DMS 273 (cell line): ENCODE results near the gene TMC6.
A peak's percentile ranks its signal among the peaks of the same experiment; 100 is the strongest.

Experiments
- DNase-seq: peaks from one replicate; lab custom pipeline; 2025; ENCODE audit not compliant: unreplicated experiment; lab: John Stamatoyannopoulos, UW

TMC6 gene

GRCh38 chr17:78135858-78136500, 7.4 kb upstream of the TMC6 start:
- no peak for DNase-seq

DNA sequence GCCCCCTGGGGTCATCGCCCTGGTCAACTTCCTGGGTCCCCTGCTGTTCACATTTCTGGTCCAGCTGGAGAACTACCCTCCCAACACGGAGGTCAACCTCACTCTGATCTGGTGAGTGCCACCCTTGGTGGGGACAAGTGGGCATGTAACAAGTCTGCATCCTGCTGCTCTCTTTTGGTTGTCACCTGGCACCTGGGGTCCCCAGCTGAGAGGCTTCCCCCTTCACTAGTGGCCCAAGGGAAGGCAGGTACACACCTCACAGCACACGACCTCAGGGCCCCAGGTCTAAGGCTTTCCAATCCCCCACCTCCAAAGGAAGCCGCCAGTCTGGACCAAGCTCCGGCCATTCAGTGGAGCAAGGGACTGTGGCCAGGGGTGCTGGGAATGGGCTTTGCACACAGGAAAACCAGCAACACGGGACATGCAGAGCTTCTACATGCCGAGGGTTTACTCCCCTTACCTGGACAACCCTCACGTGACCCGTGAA, 6.4 kb upstream of the TMC6 start:
- DNase-seq: no peak

GRCh38 chr17:78133971-78134898, 5.7 kb upstream of the TMC6 start:
- DNase-seq: peak; percentile 81

DNA sequence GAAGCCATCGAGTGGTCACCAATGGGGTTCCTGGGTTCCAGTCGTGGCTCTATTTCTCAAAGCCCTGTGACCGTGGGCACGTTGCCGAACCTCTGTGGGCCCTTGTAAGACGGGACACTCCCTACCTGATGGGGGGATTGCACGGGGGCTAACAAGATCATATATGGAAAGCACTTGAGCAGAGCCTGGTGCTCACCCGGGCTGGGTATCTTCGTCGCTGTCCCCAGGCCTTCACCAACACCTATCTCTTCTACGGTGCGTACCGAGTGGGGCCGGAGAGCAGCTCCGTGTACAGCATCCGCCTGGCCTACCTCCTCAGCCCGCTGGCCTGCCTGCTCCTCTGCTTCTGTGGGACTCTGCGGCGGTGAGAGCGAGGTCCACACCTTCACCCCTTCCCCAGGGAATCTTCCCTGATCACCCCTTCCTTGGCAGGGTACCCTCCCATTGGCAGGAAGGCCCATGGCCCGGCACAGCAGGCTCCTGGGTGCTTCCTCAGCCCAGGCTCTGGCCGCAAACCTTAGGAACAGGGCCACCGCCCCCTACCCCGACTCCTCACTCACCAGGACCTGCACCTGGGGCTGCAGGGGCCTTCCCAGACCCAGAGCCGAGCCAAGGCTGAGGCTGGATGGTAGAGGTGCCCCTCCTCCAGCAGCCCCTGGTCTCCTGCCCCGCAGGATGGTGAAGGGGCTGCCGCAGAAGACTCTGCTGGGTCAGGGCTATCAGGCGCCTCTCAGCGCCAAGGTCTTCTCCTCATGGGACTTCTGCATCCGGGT, 4.8 kb upstream of the TMC6 start:
- no peak for DNase-seq

- no peak for DNase-seq
Observed at GRCh38 chr17:78132767-78133178, 4.2 kb upstream of the TMC6 start.

GRCh38 chr17:78132084-78132676, 3.6 kb upstream of the TMC6 start:
- DNase-seq: peak; percentile 36

DNA sequence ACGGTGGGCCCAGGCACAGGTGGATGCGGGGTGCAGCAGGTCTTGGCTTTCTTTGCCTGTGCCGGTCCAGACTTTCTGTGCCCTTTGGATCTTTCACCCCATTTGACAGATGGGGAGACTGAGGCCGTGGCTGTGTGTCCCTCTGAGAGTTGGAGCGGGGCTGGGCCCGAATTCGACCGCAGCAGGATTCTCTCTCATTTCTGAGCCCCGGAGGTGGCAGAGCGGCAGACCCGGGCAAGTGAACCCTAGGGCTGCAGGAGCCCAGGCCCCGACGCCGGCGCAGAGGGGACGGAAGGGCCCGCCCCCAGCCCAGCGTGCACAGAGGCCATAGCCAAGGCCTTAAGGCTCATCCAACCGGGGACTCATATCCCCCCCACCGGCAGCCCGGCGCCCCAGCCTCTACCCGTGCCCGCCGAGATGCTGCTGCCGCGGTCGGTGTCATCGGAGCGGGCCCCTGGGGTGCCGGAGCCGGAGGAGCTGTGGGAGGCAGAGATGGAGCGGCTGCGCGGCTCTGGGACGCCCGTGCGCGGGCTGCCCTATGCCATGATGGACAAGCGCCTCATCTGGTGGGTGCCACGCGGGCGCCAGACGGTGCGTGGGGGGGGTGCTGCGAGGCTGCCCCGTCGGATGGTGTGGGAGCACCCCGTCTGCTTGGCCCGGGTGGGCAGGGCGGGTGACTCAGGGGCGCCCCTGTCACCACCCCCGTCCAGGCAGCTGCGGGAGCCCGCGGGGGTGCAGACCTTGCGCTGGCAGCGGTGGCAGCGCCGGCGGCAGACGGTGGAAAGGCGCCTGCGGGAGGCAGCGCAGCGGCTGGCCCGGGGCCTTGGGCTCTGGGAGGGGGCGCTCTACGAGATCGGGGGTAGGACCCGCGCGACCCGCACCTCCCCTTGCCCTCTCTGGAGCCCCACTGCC, 2.9 kb upstream of the TMC6 start:
- peak; percentile 82 for DNase-seq

DNA sequence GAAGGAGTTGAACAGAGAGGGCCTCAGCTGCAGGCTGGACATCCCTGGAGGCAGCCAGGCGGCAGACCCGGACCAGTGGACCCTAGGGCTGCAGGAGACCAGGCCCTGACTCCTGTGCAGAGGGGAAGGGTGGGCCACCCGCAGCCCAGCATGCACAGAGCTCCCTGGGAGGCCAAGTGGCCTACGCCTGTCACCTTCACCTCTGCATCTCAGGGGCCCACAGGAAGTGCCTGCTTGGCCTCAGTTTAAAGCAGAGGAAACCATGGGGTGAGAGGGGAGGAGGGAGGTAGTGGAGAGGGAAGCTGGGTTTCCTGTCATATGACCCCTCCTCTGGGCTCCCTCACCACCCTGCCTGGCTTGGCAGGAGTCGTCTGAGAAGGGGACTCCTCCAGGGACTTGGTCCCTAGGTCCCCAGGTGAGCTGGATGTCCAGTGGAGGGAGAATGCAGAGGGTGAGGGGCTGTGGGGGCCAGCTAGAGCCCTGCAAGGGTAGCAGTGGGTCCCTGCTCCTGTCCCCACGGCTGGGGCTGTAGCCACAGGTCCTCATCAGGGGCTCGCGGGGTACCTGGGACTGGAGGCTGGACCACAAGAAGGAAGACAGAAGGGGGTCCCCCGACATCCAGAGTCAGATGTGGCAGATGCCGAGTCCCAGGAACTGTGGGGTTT, 2.0 kb upstream of the TMC6 start, which contains the start of gene TMC8:
Gene TMC8, plus strand, starts transcription at position 335 of the 665 bp plus-strand sequence. CDS start 818 bp downstream, outside the sequence.
- DNase-seq: no peak

DNA sequence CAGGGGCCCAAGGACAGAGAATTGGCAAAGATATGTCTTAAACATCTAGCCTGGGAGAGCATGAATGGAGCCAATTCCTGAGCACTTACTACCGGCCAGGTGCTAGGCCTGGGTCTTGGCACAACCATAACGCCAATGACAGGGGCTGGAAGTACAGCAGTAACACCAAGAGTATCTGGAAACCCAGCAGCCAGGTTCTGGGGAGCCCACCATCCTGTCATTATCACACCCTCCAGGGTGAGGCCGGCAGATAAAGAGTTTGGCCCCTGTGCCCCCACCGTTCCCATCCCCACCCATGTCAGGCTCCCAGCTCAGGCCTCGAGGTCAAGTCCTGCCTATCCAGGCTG, 1.5 kb upstream of the TMC6 start:
- no peak for DNase-seq

- DNase-seq: no peak
Observed at GRCh38 chr17:78129351-78130089, 965 bp upstream of the TMC6 start.

DNA sequence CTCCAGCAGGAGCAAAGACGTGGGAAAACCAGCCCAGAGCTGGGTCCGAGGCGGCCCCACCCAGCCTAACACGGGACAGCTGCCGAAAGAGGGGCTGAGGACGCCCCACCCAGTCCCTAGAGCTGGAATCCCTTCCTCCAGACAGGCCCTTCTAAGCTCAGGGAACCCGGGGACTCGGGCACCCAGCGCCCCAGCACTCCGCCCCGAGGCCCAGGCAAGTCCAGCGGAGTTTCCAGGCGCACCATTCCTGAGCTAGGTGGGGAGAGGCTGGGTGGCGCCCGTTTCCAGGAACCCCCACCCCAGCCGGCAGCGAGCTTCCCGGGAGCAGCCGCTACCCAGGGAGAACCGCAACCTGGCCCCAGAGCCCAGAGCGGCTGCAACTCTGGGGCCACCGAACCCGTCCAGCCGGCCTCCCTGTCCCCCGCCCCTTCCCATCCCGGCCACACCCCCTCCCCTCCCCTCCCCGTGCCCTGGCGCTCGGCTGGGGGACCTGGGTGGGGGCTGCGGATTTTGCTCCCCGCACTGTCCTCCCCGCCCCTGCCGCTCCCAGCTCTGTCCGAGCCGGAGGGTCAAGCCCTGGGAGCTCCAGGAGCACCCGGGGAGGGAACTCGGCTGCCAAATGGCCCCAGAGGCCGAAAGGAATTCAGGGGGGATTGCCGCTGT, 536 bp downstream of the TMC6 start:
- peak; percentile 51 for DNase-seq

GRCh38 chr17:78127239-78127887, 1.2 kb downstream of the TMC6 start:
- DNase-seq: no peak

DNA sequence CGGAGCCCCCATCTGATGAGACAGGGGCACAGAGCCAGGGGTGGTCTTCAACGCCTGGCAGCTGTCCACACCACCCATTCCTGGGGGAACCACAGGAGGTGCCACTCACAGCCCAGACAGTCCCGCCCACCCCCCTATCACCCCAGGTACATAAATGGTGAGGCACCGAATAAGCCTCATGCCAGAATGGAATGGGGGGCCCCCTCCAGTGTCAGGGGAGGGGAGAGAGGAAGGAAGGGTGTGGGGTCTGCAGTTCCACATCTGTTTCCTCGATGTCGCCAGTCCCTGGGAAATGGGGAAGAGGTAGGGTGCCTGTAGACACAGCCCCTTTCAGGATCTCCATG, 1.7 kb downstream of the TMC6 start:
- DNase-seq: no peak

GRCh38 chr17:78125976-78126894, 2.3 kb downstream of the TMC6 start:
- DNase-seq: peak; percentile 88

DNA sequence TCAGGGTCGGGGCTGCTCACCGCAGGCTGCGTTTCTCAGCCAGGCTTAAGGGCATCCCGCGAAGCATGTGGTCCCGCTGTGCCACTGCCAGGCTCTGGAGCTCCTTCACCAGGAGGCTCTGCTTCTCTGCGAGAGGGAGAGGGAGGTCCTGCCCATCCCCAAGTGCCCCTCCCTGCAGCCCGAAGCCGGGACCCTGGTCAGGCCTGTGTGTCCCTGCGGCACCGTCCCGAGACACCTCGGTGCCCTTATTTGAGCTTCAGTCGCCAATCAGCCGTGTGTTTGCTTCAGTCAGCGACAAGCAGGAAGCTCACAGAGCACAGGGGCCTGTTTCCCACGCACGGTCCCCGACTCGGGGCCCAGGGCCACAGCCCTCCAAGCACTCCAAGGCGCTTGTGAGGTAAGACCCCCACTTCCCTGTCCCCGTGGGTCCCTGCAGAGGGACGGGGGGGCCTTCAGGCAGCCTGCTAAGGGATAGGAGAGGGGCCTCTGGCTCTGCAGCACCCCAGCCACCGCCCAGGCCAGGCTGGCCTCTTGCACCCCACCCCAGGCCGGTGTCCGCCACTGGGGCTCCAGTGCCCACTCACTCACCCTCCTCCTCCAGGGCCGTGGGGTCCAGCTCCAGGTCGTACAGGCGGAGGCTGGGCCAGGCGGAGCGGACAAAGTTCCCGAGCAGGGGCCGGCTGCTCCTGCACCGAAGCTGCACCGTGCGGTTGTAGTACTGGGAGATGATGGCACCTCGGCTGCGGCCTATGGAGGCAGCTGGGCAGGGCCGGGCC, 3.2 kb downstream of the TMC6 start:
- DNase-seq: peak; percentile 43

GRCh38 chr17:78124836-78125137, 3.8 kb downstream of the TMC6 start:
- DNase-seq: no peak
